HG02623 (cell line): ENCODE data around the gene ZSCAN30.

Source experiments
- ATAC-seq: cut with Tn5 transposase; IDR thresholded peaks from one replicate; pipeline ENCODE4 v1.9.1; 2021; ENCODE audit warnings: moderate library complexity; ENCODE audit not compliant: unreplicated experiment

The ZSCAN30 gene

DNA sequence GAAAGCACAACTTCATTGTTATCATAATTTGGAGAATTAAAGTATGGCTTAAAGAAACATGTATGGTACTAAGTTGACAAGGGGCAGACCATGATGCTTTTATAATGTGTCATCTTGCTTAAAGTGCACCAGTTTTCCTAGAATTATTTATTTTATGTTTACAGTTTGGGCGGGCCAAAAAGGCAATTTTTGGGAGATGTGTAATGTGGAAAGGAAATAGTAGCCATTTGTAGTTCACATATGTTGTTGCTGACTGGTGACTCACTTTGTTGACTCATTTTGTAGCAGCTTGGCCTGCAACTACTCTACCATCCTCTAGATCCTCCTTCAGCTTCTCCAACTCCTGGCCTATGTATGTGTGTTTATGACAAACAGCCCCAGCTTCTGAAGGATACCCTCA lies 7.7 kb downstream of the ZSCAN30 start:
- no peak for ATAC-seq

GRCh38 chr18:35278969-35279368 lies 11.1 kb downstream of the ZSCAN30 start:
- no peak for ATAC-seq

- ATAC-seq: no peak
Observed at GRCh38 chr18:35278085-35278484, 11.9 kb downstream of the ZSCAN30 start.

DNA sequence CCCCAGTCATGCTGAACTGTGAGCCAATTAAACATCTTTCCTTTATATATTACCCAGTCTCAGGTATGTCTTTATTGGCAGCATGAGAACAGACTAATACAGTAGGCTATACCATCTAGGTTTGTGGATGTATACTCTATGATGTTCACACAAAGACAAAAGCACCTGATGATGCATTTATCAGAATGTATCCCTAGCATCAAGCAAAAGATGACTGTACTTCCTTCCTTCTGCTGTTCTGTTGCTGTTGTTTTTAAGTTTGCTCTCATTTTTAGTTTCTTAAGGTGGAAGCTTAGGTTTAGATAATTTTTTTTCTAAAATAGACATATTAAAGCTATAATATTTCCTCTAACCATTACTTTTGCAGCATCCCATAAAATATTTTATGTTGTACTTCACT lies 12.4 kb downstream of the ZSCAN30 start:
- ATAC-seq: no peak

- ATAC-seq: no peak
Observed at GRCh38 chr18:35276267-35276666, 13.8 kb downstream of the ZSCAN30 start.

DNA sequence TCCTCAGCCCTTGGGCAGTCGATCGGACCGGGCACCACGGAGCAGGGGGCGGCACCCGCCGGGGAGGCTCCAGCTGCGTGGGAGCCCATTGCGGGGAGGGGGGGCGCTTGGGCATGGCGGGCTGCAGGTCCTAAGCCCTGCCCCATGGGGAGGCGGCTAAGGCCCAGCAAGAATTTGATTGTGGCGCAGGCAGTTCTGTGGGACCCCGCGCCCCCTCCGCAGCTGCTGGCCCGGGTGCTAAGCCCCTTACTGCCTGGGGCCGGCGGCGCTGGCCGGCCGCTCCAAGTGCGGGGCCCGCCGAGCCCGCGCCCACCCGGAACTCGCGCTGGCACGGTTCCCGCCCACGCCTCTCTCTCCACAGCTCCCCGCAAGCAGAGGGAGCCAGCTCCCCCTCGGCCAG lies 18.4 kb downstream of the ZSCAN30 start:
- ATAC-seq: no peak

GRCh38 chr18:35268821-35269220 lies 21.2 kb downstream of the ZSCAN30 start:
- ATAC-seq: no peak

DNA sequence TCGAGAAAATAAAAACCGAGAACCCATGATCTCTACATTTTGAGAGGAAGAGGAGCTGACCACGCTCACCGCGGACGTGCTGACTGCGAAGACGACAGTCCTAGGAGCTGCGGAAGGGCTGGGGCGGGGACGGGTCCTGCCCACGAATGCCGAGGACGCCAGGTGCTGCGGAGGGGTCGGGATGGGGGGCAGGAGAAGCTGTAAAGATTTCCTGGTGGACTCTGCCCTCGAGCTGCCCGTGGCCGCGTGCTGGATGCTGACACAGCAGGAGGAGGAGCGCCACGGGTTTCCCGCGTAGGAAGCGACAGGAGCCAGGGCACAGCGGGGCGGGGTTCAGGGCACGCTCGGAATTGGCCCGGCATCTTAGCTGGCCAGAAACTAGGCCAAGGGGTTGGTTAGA lies 22.2 kb downstream of the ZSCAN30 start:
- no peak for ATAC-seq

- ATAC-seq: peak; percentile 77
Observed at GRCh38 chr18:35267161-35267651, 22.8 kb downstream of the ZSCAN30 start.

GRCh38 chr18:35264409-35264808 lies 25.6 kb downstream of the ZSCAN30 start:
- ATAC-seq: no peak

DNA sequence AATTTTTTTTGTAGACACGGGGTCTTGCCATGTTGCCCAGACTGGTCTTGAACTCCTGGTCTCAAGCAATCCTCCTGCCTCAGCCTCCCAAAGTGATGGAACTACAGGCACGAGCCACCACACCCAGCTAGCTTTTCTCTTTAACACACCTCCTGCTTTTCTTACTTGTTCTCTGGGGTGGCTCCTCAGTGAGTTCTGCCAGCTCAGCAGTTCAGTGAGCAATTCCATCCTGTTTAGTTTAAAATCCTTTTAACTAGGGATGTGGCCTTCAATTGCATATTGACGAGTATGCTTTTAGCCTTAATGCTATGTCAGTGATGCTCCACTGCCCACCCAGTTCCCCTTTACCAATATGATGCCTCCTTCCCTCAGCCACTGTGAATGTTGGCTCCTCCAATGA lies 33.1 kb downstream of the ZSCAN30 start:
- ATAC-seq: no peak

GRCh38 chr18:35253655-35254287 lies 36.3 kb downstream of the ZSCAN30 start:
- ATAC-seq: no peak

- ATAC-seq: no peak
Observed at GRCh38 chr18:35252466-35252865, 37.6 kb downstream of the ZSCAN30 start.

- no peak for ATAC-seq
Observed at GRCh38 chr18:35248429-35248828, 41.6 kb downstream of the ZSCAN30 start.

- no peak for ATAC-seq
Observed at GRCh38 chr18:35247412-35248249, 42.4 kb downstream of the ZSCAN30 start.

GRCh38 chr18:35246831-35247230 lies 43.2 kb downstream of the ZSCAN30 start:
- ATAC-seq: no peak

GRCh38 chr18:35245719-35246317 lies 44.2 kb downstream of the ZSCAN30 start:
- no peak for ATAC-seq

- no peak for ATAC-seq
Observed at GRCh38 chr18:35244671-35245070, 45.4 kb downstream of the ZSCAN30 start.

- no peak for ATAC-seq
Observed at GRCh38 chr18:35242426-35242825, 47.6 kb downstream of the ZSCAN30 start.

DNA sequence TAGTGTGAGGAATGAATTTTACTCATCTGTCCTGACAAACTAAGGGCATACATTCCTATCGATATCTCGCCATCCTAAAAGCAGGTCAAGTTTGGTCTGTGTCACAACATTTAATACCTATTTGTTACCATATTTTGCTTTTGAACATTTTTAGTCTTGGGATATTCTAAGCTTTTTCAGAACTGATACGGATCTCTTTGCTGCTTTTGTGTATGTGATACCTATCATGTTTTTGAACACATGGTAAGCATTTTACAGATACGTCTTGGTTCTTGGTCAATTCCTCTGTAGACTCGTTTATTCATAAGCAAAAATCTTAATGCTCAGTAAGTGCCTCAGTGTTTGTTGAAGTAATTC lies 48.6 kb downstream of the ZSCAN30 start:
- ATAC-seq: no peak

GRCh38 chr18:35240664-35241447 lies 49.2 kb downstream of the ZSCAN30 start, which contains the start of gene ZNF397:
Gene ZNF397 (plus strand): TSS chr18:35241034. CDS start chr18:35242471, 1,437 bp downstream.
- peak; percentile 99 for ATAC-seq
